Ovary (tissue), 9 donors: Measurements from ENCODE around the gene KCNIP1. TPM values are rescaled to one million over a fixed set of nuclear protein-coding genes. Genes with fewer than 3 reads are reported as not detected.

Experiments used
- DNase-seq, 5 donors: peaks; one replicate each; pipeline ENCODE4 v3.0.0-alpha.2; 2019 to 2020
- H3K27ac ChIP-seq, 2 donors: fragments of 200-600 bp; one replicate each; pipeline versions ENCODE4 v1.5.1 to v1.8.0; 2019 to 2022
- H3K27me3 ChIP-seq: fragments of 200-600 bp; one replicate; pipeline ENCODE4 v1.8.0; 2022
- H3K36me3 ChIP-seq: fragments of 200-600 bp; sonication (generic); one replicate; pipeline ENCODE4 v1.5.1; 2019
- H3K4me1 ChIP-seq: one replicate; pipeline ENCODE4 v1.8.1; 2013; ENCODE audit warnings: mild to moderate bottlenecking, moderate library complexity; ENCODE audit not compliant: insufficient read depth
- H3K4me3 ChIP-seq: fragments of 200-600 bp; sonication (generic); one replicate; pipeline ENCODE4 v1.5.1; 2017
- H3K9me3 ChIP-seq, 2 donors: fragments of 200-600 bp in 1 of 2; sonication (generic) in 1 of 2; one replicate each; pipeline versions ENCODE4 v1.5.1 to v1.8.1; 2013 to 2019; ENCODE audit warnings: mild to moderate bottlenecking in 1 of 2, moderate library complexity in 1 of 2
- EP300 ChIP-seq: sonication (generic); formaldehyde crosslinking; IDR thresholded peaks from one replicate; pipeline ENCODE4 v1.6.1; 2017; ENCODE audit warnings: antibody characterized with exemption
- POLR2A ChIP-seq: fragments of 450-650 bp; IDR thresholded peaks from one replicate; pipeline ENCODE4 v1.6.1; 2017; ENCODE audit warnings: antibody characterized with exemption, mild to moderate bottlenecking, moderate library complexity
- WGBS, 3 donors: extraction: QIAGEN DNeasy Blood & Tissue Kit in 1 of 3; methylation state at CpG; one replicate each; pipeline versions ENCODE4 v1.1.5 to v1.1.7; 2013 to 2017; 5-methylcytosine and 5-hydroxymethylcytosine counted together
- intact Hi-C, 4 donors: fragments of 100-400 bp; cut with DNase I; formaldehyde crosslinking; loops; one replicate each; pipeline versions ENCODE4 v1.11.0 to v1.15.1; 2022 to 2023
- polyA plus RNA-seq, 2 donors: library from polyadenylated mRNA; stranded (reverse); fragments of 200-250 nt in 1 of 2; fragments of 350-450 nt in 1 of 2; fragmentation: Illumina TruSeq in 1 of 2; extraction: RNeasy Lipid Tissue Mini Kit (QIAGEN cat#74804) in 1 of 2; gene quantifications; one replicate each; pipeline ENCODE4 v1.2.3, GENCODE V29; 2013 to 2014
- total RNA-seq, 7 donors: library from RNA; depleted of rRNA in 2 of 7; stranded (reverse); fragments of >200 nt in 2 of 7; fragmentation: NEBNext Ultra II Directional in 3 of 7; extraction: Animal tissue kit (Norgen Biotek cat#: 25700) in 3 of 7; gene quantifications; one replicate each; pipeline versions ENCODE4 v1.1.0 to v1.2.4, GENCODE V29; 2016 to 2023
- TF ChIP-seq, protein P1 (sequence below), 3 donors: fragments of 450-650 bp in 2 of 3; fragments of 200-600 bp in 1 of 3; IDR thresholded peaks; one replicate each; pipeline versions ENCODE4 v1.5.1 to v1.8.0; 2016 to 2022; ENCODE audit warnings: antibody characterized with exemption in 3 of 3, mild to moderate bottlenecking in 1 of 3
- donor health status: DM: no; HTN: no; CAD: no; lungs with moderate emphysema.
- donor health status: DM: no; HTN: no; CAD: no.
- donor health status: Bipolar disorder and iron deficiency.
- donor health status: DM: yes; HTN: yes; CAD: no.
- donor health status: DM: no; HTN: no; CAD: no.
- donor health status: DM: yes; HTN: yes; CAD: no.

Gene KCNIP1
- total and polyA plus RNA-seq, 9 donors = 0.20 to 2.2 (median 0.66) TPM

DNA sequence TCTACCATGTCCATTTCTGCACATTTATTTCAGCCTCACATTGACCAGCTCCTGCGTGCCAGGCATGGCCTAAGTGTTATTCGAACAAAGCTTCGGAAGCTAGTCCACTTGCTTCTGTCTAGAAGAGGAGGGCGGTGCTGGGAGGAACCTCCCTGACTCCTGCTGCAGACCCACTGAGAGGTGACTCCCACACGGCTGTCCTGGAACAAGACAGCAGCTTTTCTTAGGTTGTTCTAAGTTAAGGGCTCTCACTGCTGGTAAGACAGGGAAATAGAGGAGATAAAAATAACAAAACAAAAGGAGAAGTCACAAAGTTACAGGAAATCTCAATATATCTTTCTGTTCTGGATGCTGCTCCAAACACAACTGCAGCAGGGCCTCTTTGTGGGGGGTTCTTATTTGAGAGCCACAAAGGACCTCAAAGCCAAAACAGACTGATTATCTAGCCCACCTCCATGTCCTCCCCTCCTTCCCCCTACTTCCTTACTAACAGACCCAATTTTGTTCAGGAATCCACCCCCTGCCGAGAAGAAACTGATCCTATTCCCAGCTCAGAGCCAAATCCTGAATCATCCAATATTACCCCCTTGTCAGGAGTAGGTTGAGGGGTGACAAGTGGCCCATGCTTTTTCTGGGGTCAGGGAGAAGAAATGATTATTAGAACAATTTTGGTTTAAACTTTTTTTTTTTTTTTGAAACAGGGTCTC, 28.4 kb upstream of the KCNIP1 start:
- Histone ChIP-seq H3K4me3 (no peak overlapping the region), H3K27ac (no peak overlapping the region), H3K36me3 (no peaks in the 10 kb centered on the region), H3K4me1 (no peaks in the 10 kb centered on the region), H3K9me3 (no peaks in the 10 kb centered on the region), H3K27me3 (no peaks in the 10 kb centered on the region)
- TF ChIP-seq, protein P1, sequence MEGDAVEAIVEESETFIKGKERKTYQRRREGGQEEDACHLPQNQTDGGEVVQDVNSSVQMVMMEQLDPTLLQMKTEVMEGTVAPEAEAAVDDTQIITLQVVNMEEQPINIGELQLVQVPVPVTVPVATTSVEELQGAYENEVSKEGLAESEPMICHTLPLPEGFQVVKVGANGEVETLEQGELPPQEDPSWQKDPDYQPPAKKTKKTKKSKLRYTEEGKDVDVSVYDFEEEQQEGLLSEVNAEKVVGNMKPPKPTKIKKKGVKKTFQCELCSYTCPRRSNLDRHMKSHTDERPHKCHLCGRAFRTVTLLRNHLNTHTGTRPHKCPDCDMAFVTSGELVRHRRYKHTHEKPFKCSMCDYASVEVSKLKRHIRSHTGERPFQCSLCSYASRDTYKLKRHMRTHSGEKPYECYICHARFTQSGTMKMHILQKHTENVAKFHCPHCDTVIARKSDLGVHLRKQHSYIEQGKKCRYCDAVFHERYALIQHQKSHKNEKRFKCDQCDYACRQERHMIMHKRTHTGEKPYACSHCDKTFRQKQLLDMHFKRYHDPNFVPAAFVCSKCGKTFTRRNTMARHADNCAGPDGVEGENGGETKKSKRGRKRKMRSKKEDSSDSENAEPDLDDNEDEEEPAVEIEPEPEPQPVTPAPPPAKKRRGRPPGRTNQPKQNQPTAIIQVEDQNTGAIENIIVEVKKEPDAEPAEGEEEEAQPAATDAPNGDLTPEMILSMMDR (IDR thresholded peaks at IDR 0.05) = no peak
- no peak for TF ChIP-seq POLR2A
- TF ChIP-seq EP300 = no peak
- 11 to 14% (median 14%) methylated on average over 6 of the region's 6 CpGs for WGBS, 3 donors
- intact Hi-C loops = no loop called here
- DNase-seq = no peak

GRCh38 chr5:170476704-170477103, 27.1 kb upstream of the KCNIP1 start:
- 91 to 99% (median 93%) methylated on average over 3 of the region's 3 CpGs for WGBS, 3 donors
- Histone ChIP-seq H3K4me3 (no peak overlapping the region), H3K9me3 (no peaks in the 10 kb centered on the region), H3K27ac (no peak overlapping the region), H3K27me3 (no peaks in the 10 kb centered on the region), H3K36me3 (no peaks in the 10 kb centered on the region), H3K4me1 (no peaks in the 10 kb centered on the region)
- DNase-seq = no peak
- TF ChIP-seq POLR2A (no peak), EP300 (no peak)
- TF ChIP-seq, protein P1 (IDR thresholded peaks at IDR 0.05) = no peak
- intact Hi-C loops = no loop called here

GRCh38 chr5:170477906-170478305, 25.9 kb upstream of the KCNIP1 start:
- no peak for DNase-seq
- Histone ChIP-seq H3K27me3 (no peaks in the 10 kb centered on the region), H3K4me3 (no peak overlapping the region), H3K4me1 (no peaks in the 10 kb centered on the region), H3K27ac (no peak overlapping the region), H3K9me3 (no peaks in the 10 kb centered on the region), H3K36me3 (no peaks in the 10 kb centered on the region)
- intact Hi-C loops = no loop called here
- 89 to 96% (median 94%) methylated on average over 1 of the region's 1 CpG for WGBS, 3 donors
- no peak for TF ChIP-seq POLR2A

- Histone ChIP-seq H3K36me3 (no peaks in the 10 kb centered on the region), H3K4me1 (no peaks in the 10 kb centered on the region), H3K9me3 (no peaks in the 10 kb centered on the region), H3K4me3 (no peak overlapping the region), H3K27me3 (no peaks in the 10 kb centered on the region), H3K27ac (no peak overlapping the region)
- 88 to 90% (median 89%) methylated on average over 6 of the region's 6 CpGs for WGBS, 3 donors
- DNase-seq = no peak
- intact Hi-C loops = no loop called here
- TF ChIP-seq, protein P1 (IDR thresholded peaks at IDR 0.05) = no peak
- TF ChIP-seq POLR2A = no peak
- TF ChIP-seq EP300 = no peak
These were observed 25.5 kb upstream of the KCNIP1 start for GRCh38 chr5:170478306-170478705.

DNA sequence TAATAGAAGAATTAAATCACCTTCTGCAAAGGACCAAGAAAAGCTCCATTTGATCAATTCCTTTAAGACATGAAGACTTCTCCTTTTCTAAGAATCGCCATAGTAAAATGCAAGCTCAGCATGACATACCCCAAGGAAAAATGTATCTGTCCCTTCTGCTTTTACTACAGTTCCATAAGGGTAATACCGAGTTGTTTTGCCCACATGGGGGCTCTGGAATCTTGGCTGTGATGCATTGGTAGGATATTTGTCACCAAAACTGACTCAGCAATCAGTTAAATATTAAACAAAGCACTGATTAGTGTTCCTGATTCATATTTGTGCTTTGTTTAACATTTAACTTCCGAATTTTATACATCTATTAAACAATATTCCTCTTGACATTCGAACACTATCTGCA, 24.3 kb upstream of the KCNIP1 start:
- H3K4me1 ChIP-seq = no peaks in the 10 kb centered on the region
- no peak overlapping the region for H3K4me3 ChIP-seq
- no peak for DNase-seq
- no peaks in the 10 kb centered on the region for H3K36me3 ChIP-seq
- 57 to 74% (median 64%) methylated on average over 4 of the region's 4 CpGs for WGBS, 3 donors
- intact Hi-C loops = no loop called here
- H3K27ac ChIP-seq = no peak overlapping the region
- TF ChIP-seq EP300 = no peak
- no peak for TF ChIP-seq POLR2A
- TF ChIP-seq, protein P1 (IDR thresholded peaks at IDR 0.05) = no peak
- H3K27me3 ChIP-seq = no peaks in the 10 kb centered on the region
- H3K9me3 ChIP-seq = no peaks in the 10 kb centered on the region
